ENCODE data around the gene FAM227A.
"Not testable (repeated sequence)": the region's sequence is repeated elsewhere in the genome, so short reads cannot be mapped to it uniquely, and the experiment has no call there.

The FAM227A gene

GRCh38 chr22:38655519-38656255, 505 bp downstream of the FAM227A start:
- TF ChIP-seq CTCF (IDR thresholded peaks at IDR 0.05; ENCODE audit: insufficient read depth, low read length, poor library complexity, severe bottlenecking), result no peak
- peak overlapping the region; percentile 79 for H3K4me3 ChIP-seq (replicated peaks; ENCODE audit: low read depth, low read length)
- no peaks in the 10 kb centered on the region; the same call in 1 of the 2 replicates for H3K36me3 ChIP-seq (ENCODE audit: control insufficient read depth, insufficient read depth, low read length)
- no peak for DNase-seq (ENCODE audit: extremely low read depth, insufficient read length)
- no peaks in the 10 kb centered on the region for H3K27me3 ChIP-seq (replicated peaks; ENCODE audit: control insufficient read depth, insufficient read depth, low read length)

- TF ChIP-seq CTCF (IDR thresholded peaks at IDR 0.05; ENCODE audit: insufficient read depth, low read length, poor library complexity, severe bottlenecking), result no peak
- DNase-seq (ENCODE audit: extremely low read depth, insufficient read length), result no peak
- Histone ChIP-seq H3K27me3 (replicated peaks; ENCODE audit: control insufficient read depth, insufficient read depth, low read length) (no peaks in the 10 kb centered on the region), H3K4me3 (replicated peaks; ENCODE audit: low read depth, low read length) (no peak overlapping the region), H3K36me3 (ENCODE audit: control insufficient read depth, insufficient read depth, low read length) (no peaks in the 10 kb centered on the region)
Measured at GRCh38 chr22:38653741-38654140, 2.5 kb downstream of the FAM227A start.

GRCh38 chr22:38652859-38653258, 3.3 kb downstream of the FAM227A start:
- Histone ChIP-seq H3K36me3 (ENCODE audit: control insufficient read depth, insufficient read depth, low read length) (no peaks in the 10 kb centered on the region), H3K27me3 (replicated peaks; ENCODE audit: control insufficient read depth, insufficient read depth, low read length) (no peaks in the 10 kb centered on the region), H3K4me3 (replicated peaks; ENCODE audit: low read depth, low read length) (no peak overlapping the region)
- DNase-seq (ENCODE audit: extremely low read depth, insufficient read length), result no peak
- TF ChIP-seq CTCF (IDR thresholded peaks at IDR 0.05; ENCODE audit: insufficient read depth, low read length, poor library complexity, severe bottlenecking), result no peak

DNA sequence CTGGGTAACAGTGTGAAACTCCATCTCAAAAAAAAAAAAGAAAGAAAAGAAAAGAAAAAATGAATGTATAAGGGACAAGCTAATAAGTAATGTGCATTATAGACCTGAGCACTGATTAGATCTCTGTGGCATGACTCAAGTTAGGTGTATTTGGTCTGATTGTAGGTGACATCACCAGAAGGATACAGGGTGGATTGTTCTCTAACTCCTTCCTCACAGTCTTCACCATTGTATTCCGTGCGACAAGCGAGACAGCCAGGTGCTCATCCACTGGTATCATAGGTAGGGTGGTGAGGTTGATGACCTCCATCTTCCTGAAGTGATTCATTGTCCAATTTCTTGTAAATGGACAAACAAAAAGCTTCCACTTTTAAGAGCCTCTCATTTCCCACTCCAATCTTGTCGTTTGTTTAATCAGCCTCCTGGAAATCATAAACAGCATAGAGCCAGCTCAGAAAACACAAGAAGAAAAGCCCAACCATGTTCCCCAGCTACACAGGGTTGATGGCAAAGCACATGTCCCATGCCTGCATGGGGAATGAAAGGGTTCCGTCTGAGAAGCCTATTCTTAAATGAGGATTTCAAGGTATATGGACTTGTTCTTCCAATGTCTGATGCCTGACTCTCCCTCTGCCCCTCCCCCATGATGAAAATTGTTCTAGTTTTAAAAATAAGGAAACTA, 6.2 kb downstream of the FAM227A start:
- H3K36me3 ChIP-seq (ENCODE audit: control insufficient read depth, insufficient read depth, low read length), result no peaks in the 10 kb centered on the region
- no peak for DNase-seq (ENCODE audit: extremely low read depth, insufficient read length)
- H3K27me3 ChIP-seq (replicated peaks; ENCODE audit: control insufficient read depth, insufficient read depth, low read length), result no peaks in the 10 kb centered on the region
- TF ChIP-seq CTCF (IDR thresholded peaks at IDR 0.05; ENCODE audit: insufficient read depth, low read length, poor library complexity, severe bottlenecking), result no peak
- no peak overlapping the region for H3K4me3 ChIP-seq (replicated peaks; ENCODE audit: low read depth, low read length)

- no peaks in the 10 kb centered on the region for H3K36me3 ChIP-seq (ENCODE audit: control insufficient read depth, insufficient read depth, low read length)
- TF ChIP-seq CTCF (IDR thresholded peaks at IDR 0.05; ENCODE audit: insufficient read depth, low read length, poor library complexity, severe bottlenecking), result no peak
- DNase-seq (ENCODE audit: extremely low read depth, insufficient read length), result no peak
Measured at GRCh38 chr22:38645430-38645829, 10.8 kb downstream of the FAM227A start.

DNA sequence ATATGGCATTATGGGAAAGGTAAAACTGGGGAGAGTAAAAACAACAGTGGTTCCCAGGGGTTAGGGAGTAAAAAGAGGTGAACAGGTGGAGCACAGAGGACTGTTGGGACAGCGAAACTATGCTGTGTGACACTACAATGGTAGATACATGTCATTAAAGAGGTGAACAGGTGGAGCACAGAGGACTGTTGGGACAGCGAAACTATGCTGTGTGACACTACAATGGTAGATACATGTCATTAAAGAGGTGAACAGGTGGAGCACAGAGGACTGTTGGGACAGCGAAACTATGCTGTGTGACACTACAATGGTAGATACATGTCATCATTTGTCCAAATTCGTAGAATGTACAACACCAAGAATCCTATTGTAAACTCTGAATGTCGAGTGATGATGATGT, 11.9 kb downstream of the FAM227A start:
- H3K36me3 ChIP-seq (ENCODE audit: control insufficient read depth, insufficient read depth, low read length); H3K27me3 ChIP-seq (replicated peaks; ENCODE audit: control insufficient read depth, insufficient read depth, low read length); DNase-seq (ENCODE audit: extremely low read depth, insufficient read length); H3K4me3 ChIP-seq (replicated peaks; ENCODE audit: low read depth, low read length): not testable (repeated sequence)

More at GRCh38 chr22:38645430-38645829, 10.8 kb downstream of the FAM227A start:
- Histone ChIP-seq H3K27me3 (replicated peaks; ENCODE audit: control insufficient read depth, insufficient read depth, low read length) (no peaks in the 10 kb centered on the region), H3K4me3 (replicated peaks; ENCODE audit: low read depth, low read length) (no peak overlapping the region)
